HG02973 (cell line): ENCODE results near the gene PKDREJ.
A peak's percentile ranks its signal among the peaks of the same experiment; 100 is the strongest.
"Not testable (repeated sequence)": the region's sequence is repeated elsewhere in the genome, so short reads cannot be mapped to it uniquely, and the experiment has no call there.

Source experiments
- ATAC-seq: cut with Tn5 transposase; IDR thresholded peaks from one replicate; pipeline ENCODE4 v1.9.1; 2021; ENCODE audit warnings: moderate library complexity; ENCODE audit not compliant: unreplicated experiment

PKDREJ gene

DNA sequence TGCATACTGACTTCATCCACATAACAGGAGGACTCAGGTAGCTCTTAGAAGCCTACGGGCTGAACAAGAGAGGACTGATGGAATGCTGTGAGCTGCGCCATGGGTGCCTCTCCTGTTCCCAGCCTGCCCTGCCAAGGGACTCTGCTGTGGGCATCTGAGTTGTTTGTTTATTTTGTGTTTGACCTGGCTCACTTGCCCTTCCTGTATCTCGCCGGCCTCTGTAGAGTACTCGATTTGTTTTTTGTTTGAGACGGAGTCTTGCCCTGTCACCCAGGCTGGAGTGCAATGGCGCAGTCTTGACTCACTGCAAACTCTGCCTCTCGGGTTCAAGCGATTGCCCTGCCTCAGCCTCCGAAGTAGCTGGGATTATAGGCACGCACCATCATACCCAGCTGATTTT is 6.4 kb upstream of the PKDREJ start:
- ATAC-seq, result no peak

GRCh38 chr22:46267431-46268279 is 4.5 kb upstream of the PKDREJ start, which contains the start of gene TTC38:
Gene TTC38 (plus strand): TSS chr22:46268008. CDS start chr22:46268040, 32 bp downstream.
- peak; percentile 67 for ATAC-seq

DNA sequence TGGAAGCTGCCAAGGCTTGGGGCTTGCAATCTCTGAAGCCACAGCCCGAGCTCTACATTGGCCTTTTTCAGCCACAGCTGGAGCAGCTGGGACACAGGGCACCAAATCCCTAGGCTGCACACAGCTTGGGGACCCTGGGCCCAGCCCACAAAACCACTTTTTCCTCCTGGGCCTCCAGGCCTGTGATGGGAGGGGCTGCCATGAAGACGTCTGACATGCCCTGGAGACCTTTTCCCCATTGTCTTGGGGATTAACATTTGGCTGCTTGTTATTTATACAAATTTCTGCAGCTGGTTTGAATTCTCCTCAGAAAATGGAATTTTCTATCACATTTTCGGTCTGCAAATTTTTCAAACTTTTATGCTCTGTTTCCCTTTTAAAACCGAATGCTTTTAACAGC is 2.5 kb upstream of the PKDREJ start:
- not testable (repeated sequence) for ATAC-seq

- not testable (repeated sequence) for ATAC-seq
These were observed 1.4 kb upstream of the PKDREJ start for GRCh38 chr22:46264520-46264919.

DNA sequence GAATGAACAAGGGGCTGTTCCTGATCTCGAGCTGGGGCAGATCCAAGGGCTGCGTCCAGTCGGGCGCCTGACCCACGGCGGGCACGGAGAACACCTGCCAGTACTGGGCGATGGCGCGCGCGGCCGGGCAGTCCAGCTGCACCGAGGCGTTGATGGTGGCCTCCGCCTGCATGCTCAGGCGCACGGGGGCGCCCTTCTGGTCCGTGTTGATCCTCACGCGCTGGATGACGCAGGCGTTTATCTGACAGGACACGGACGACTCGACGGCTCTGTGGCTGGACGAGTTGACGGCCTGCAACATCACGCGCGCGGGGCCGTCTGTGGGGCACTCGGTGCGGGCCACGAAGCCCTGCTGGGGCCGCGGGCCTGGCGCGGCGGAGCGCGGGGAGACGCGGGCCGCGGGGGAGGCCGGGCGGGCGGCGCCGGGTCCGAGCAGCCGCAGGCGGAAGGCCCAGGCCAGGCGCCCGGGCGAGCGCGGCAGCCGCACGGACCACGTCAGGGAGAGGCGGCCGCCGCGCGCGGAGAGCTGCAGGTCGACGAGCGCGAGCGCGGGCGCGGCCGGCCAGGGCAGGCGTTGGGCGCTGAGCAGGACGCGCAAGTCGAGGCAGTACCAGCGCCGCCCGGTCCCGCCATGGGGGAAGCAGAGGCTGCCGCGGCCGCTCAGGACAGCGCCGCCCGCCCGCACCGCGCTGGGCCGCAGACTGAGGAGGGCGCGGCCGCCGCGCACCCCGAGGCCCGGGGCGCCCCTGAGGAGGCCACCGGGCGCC is 511 bp downstream of the PKDREJ start:
- ATAC-seq, result no peak

DNA sequence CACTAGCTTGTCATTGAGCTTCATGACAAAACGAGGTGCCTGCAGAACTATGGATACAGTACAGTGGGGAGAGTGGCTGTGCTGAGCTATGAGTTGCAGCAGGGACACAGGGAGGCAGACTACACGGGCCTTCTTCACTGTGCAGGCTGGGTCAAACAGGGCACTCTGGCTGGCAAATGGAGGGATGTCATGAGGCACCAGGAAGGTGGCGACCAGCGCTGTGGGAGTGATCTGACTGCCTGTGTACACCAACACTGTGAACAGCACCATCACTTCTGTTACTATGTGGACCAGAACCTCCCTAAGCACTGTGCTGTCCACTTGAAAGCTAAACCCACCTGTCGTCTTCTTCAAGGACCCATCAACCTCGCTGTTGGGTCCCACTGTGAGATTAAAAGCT is 3.1 kb downstream of the PKDREJ start:
- no peak for ATAC-seq

DNA sequence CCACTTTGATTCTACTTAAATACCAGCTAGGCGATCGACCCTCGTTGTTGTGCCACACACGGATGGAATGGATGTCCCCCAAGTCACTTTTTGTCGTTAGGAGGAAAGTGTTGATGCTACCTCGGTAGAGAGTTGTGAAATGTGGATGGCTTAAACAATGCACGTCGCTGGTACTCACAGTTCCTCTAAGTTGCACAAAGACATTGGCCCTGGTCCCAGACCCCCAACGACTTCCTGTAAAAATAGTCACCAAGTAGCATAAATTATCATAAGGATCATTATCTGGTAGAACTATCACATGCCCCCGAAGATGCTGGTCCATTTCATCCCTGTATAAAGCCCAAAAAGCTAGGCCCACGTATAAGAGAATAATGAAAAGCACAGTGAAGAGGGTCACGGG is 3.8 kb downstream of the PKDREJ start:
- ATAC-seq, result no peak

GRCh38 chr22:46256358-46256958 is 6.7 kb downstream of the PKDREJ start:
- no peak for ATAC-seq

DNA sequence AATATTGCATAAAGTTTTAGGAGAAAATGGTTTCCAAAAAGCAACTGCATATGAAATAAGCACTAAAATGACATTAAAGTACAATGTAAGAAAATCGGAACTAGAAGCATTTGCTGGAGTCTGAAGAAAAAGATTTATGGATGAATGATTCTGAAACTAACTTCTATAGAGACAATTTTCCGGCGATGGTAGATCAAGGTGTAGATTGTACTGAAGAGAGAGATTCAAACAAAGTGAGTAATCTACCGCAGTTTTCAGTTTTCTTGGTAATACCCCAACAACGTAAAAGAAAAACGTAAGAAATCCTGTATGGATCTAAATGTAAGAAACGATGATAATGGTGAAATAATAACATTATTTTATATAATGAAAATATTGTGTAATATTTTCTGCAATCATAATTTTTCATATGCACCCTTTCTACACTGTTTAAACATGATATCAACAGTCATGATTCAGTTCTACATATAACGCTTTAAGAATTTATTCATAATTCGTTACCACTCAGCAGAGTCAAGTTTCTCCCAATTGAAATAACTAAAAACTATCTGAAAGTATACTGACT is 11.2 kb downstream of the PKDREJ start:
- ATAC-seq, result no peak

DNA sequence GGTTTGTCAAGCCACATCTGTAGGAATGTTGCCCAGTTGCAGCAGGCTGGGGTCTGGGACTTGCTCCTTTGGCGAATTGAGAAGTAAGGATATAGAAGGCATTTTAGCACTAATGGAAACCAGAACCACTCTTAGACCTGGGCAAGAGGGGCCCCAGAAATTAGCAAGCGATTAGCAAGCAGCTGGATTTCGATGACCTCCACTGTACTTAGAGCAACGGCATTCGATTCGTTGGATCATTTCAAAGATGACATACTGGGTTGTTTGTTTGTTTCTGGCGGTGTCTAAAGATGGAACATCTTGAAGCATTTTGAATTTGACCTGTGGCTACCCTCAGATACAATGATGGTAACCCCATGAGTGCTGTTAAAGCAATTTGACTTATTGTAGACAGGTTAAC is 11.9 kb downstream of the PKDREJ start:
- no peak for ATAC-seq

GRCh38 chr22:46250783-46251125 is 12.4 kb downstream of the PKDREJ start:
- ATAC-seq, result peak; percentile 15

- ATAC-seq, result peak; percentile 77
These were observed 12.9 kb downstream of the PKDREJ start, which contains the start of gene CDPF1 for GRCh38 chr22:46250035-46250782. Gene CDPF1 (minus strand): TSS chr22:46250293. CDS start chr22:46248284, 2,009 bp downstream.

DNA sequence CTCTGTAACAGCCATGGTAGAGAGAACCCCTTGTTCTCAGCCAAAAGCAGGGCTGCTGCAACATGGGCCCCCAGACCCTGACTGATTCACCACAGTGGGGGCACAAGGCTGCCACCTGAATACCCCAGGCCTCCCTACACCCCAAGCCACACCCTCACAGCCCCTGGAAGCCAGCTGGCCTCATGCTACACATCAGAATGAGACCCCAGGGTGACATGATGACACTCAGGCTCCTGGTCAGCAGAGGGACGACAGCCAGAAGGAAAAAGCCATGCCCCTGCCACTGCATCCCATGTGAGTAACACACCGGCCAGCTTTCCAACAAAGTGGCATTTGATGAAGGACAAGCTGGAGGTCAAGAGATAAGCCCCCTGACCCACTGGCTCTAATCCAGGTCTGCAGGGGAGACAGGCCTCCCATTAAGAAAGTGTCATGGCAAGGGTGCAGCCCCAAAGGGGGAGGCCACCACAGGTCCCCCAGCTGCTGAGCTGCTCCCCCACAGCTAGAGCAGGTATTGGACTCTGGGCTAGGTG is 15.6 kb downstream of the PKDREJ start:
- ATAC-seq, result no peak

- ATAC-seq, result no peak
These were observed 17.0 kb downstream of the PKDREJ start for GRCh38 chr22:46246178-46246577.

GRCh38 chr22:46245511-46245910 is 17.6 kb downstream of the PKDREJ start:
- ATAC-seq, result no peak

DNA sequence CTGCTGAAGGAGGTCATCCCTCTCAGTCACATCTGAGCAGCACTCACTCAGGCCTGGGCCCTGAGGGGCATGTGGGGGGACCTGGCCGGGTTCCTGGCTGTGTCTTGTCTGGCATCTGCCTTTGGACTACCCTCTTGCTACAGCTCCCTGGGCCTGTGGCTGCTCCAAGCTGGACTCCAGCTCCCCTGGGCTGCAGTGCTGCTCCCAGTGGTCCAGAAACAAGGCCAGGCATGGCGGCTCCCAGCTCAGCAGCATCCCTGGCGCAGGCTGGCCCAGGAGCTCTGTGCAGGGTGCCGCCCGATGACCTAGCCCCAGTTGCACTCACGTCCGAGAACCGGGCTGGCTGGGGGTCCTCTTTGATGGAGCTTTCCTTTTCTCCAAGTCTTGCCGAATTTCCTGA is 18.4 kb downstream of the PKDREJ start:
- no peak for ATAC-seq

- no peak for ATAC-seq
These were observed 21.1 kb downstream of the PKDREJ start for GRCh38 chr22:46242076-46242475.

- ATAC-seq, result no peak
These were observed 21.6 kb downstream of the PKDREJ start for GRCh38 chr22:46241396-46242007.

DNA sequence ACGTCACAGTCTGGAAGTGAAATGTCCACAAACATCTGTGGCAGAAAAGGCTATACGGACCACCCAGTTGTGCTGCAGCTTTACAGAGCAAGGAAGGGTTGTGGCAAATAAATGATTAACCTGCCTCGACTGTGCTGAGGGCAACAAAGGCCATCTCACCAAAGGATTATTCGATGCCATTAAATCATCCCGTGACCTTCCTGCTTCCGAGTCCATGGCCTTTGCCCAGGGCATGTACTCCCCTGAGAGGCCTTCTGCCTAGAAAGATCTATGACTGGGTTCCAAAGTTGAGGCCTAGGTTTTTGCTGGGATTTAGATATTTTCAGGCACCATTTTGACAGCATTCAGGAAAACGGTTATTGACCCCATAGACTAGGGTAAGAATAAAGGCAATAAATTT is 22.2 kb downstream of the PKDREJ start:
- ATAC-seq, result no peak

GRCh38 chr22:46240506-46240905 is 22.6 kb downstream of the PKDREJ start:
- no peak for ATAC-seq
